GM12874 (cell line): ENCODE results near the gene MEAK7.

Experiments
- CTCF ChIP-seq: IDR thresholded peaks from 2 replicates; pipeline ENCODE4 v1.5.1; 2011; ENCODE audit warnings: low read depth, mild to moderate bottlenecking, control low read depth, low read length, moderate library complexity; ENCODE audit not compliant: insufficient read depth

Gene MEAK7

GRCh38 chr16:84500531-84500930 is 3.9 kb downstream of the MEAK7 start:
- no peak for TF ChIP-seq CTCF

- no peak for TF ChIP-seq CTCF
Observed at GRCh38 chr16:84499638-84500037, 4.8 kb downstream of the MEAK7 start.

GRCh38 chr16:84498859-84499620 is 5.4 kb downstream of the MEAK7 start:
- no peak for TF ChIP-seq CTCF

- TF ChIP-seq CTCF = no peak
Observed at GRCh38 chr16:84498223-84498610, 6.2 kb downstream of the MEAK7 start.

GRCh38 chr16:84497418-84498222 is 6.8 kb downstream of the MEAK7 start:
- no peak for TF ChIP-seq CTCF

- TF ChIP-seq CTCF = no peak
Observed at GRCh38 chr16:84496991-84497390, 7.5 kb downstream of the MEAK7 start.

GRCh38 chr16:84495506-84495905 is 9.0 kb downstream of the MEAK7 start:
- TF ChIP-seq CTCF = no peak
